H1 (cell line): ENCODE results near the gene PINLYP. TPM values are rescaled to one million over a fixed set of nuclear protein-coding genes. Genes with fewer than 3 reads are reported as not detected.

Experiments used
- CTCF ChIA-PET: fragments of 300-600 bp; sonication (Branson Sonifier 250); formaldehyde crosslinking; loops from one replicate; lab custom pipeline; 2021; ENCODE audit not compliant: partially characterized antibody; lab: Charles Lee
- POLR2A ChIA-PET: fragments of 300-600 bp; sonication (Branson Sonifier 250); formaldehyde crosslinking; loops from one replicate; lab custom pipeline; 2021; ENCODE audit warnings: inconsistent platforms; ENCODE audit not compliant: partially characterized antibody; lab: Charles Lee
- DNase-seq, 2 experiments: peaks; one replicate each; pipeline versions ENCODE4 v3.0.0 to v3.0.0-alpha.2; 2010 to 2022; ENCODE audit warnings: low spot score in 2 of 2, low read depth in 1 of 2, mixed read lengths in 1 of 2
- FAIRE-seq: peaks from 2 replicates; lab custom pipeline; 2011; peaks lifted over from hg19 to GRCh38; lab: Jason Lieb, UNC
- H2AFZ ChIP-seq: 2 replicates; pipeline ENCODE4 v1.8.1; 2012; ENCODE audit warnings: low read length, inconsistent platforms
- H2AK5ac ChIP-seq: 2 replicates; pipeline ENCODE4 v1.6.1; 2013; ENCODE audit warnings: low read depth, low read length
- H2BK120ac ChIP-seq: replicated peaks from 2 replicates; pipeline ENCODE3; 2013; ENCODE audit warnings: low read depth, low read length, inconsistent platforms
- H2BK12ac ChIP-seq: 2 replicates; pipeline ENCODE4 v1.6.1; 2013; ENCODE audit warnings: low read depth, low read length
- H2BK15ac ChIP-seq: 2 replicates; pipeline ENCODE4 v1.6.1; 2013; ENCODE audit warnings: low read length
- H2BK20ac ChIP-seq: 2 replicates; pipeline ENCODE4 v1.6.1; 2013; ENCODE audit warnings: low read length
- H2BK5ac ChIP-seq: 2 replicates; pipeline ENCODE4 v1.6.1; 2013; ENCODE audit warnings: low read depth, low read length
- H3K14ac ChIP-seq: 2 replicates; pipeline ENCODE4 v1.6.1; 2013; ENCODE audit warnings: inconsistent platforms; ENCODE audit not compliant: insufficient read length
- H3K18ac ChIP-seq: 2 replicates; pipeline ENCODE4 v1.6.1; 2013; ENCODE audit warnings: low read length; ENCODE audit errors: extremely low read depth
- H3K23ac ChIP-seq: 2 replicates; pipeline ENCODE4 v1.6.1; 2013; ENCODE audit warnings: inconsistent platforms; ENCODE audit not compliant: insufficient read length
- H3K23me2 ChIP-seq: 2 replicates; pipeline ENCODE4 v1.6.1; 2013; ENCODE audit warnings: low read depth, low read length
- H3K27ac ChIP-seq: 2 replicates; pipeline ENCODE4 v1.6.1; 2011; ENCODE audit warnings: low read depth, low read length, inconsistent platforms
- H3K27me3 ChIP-seq, 4 experiments: replicated peaks in 1 of 4; 1 replicate in 1 of 4; 2 replicates in 3 of 4; pipeline versions ENCODE4 v1.6.1 to v1.8.1; 2011 to 2013; ENCODE audit warnings: low read length in 3 of 4, mild to moderate bottlenecking in 3 of 4, inconsistent platforms in 2 of 4, mixed read lengths in 2 of 4, moderate library complexity in 1 of 4; ENCODE audit not compliant: control insufficient read depth in 3 of 4, insufficient read depth in 3 of 4; ENCODE audit errors: extremely low read depth in 1 of 4
- H3K36me3 ChIP-seq, 4 experiments: 2 replicates each; pipeline versions ENCODE4 v1.6.1 to v1.8.1; 2011 to 2013; ENCODE audit warnings: mild to moderate bottlenecking in 4 of 4, low read length in 3 of 4, moderate library complexity in 2 of 4, control low read depth in 1 of 4, inconsistent platforms in 1 of 4; ENCODE audit not compliant: insufficient read depth in 4 of 4, control insufficient read depth in 2 of 4
- H3K4ac ChIP-seq: replicated peaks from 2 replicates; pipeline ENCODE3; 2013; ENCODE audit warnings: low read length, low read depth, mixed read lengths, inconsistent platforms; ENCODE audit not compliant: insufficient read length
- H3K4me1 ChIP-seq, 4 experiments: replicated peaks in 1 of 4; 1 replicate in 1 of 4; 2 replicates in 3 of 4; pipeline versions ENCODE4 v1.6.1 to v1.8.1; 2011 to 2013; ENCODE audit warnings: low read length in 3 of 4, inconsistent platforms in 2 of 4, mixed read lengths in 1 of 4; ENCODE audit not compliant: insufficient read depth in 4 of 4, control insufficient read depth in 3 of 4
- H3K4me2 ChIP-seq, 2 experiments: 2 replicates each; pipeline versions ENCODE4 v1.6.1 to v1.8.1; 2011 to 2013; ENCODE audit warnings: low read depth in 2 of 2, low read length in 2 of 2, control low read depth in 1 of 2, inconsistent platforms in 1 of 2, mild to moderate bottlenecking in 1 of 2; ENCODE audit not compliant: insufficient read depth in 1 of 2
- H3K4me3 ChIP-seq, 4 experiments: fragments of 200-600, 300-600 bp in 1 of 4; sonication (generic), shearing (Covaris generic), sonication (Bioruptor Twin) in 1 of 4; 2 replicates each; pipeline versions ENCODE4 v1.5.1 to v1.8.1; 2011 to 2016; ENCODE audit warnings: low read length in 4 of 4, low read depth in 3 of 4, control low read depth in 2 of 4, inconsistent platforms in 2 of 4, mild to moderate bottlenecking in 2 of 4, mixed read lengths in 1 of 4, moderate library complexity in 1 of 4; ENCODE audit not compliant: insufficient read depth in 2 of 4; ENCODE audit errors: extremely low read depth in 1 of 4
- H3K56ac ChIP-seq: replicated peaks from 2 replicates; pipeline ENCODE3; 2013; ENCODE audit warnings: low read depth, mild to moderate bottlenecking, mixed read lengths, low read length, inconsistent platforms; ENCODE audit not compliant: insufficient read length
- H3K79me1 ChIP-seq: 2 replicates; pipeline ENCODE4 v1.6.1; 2013; ENCODE audit warnings: low read depth, low read length, control low read depth
- H3K79me2 ChIP-seq, 2 experiments: 2 replicates each; pipeline versions ENCODE4 v1.6.1 to v1.8.1; 2012 to 2013; ENCODE audit warnings: low read length in 2 of 2, mild to moderate bottlenecking in 2 of 2, inconsistent platforms in 1 of 2; ENCODE audit not compliant: insufficient read depth in 2 of 2, control insufficient read depth in 1 of 2
- H3K9ac ChIP-seq, 4 experiments: replicated peaks in 1 of 4; 1 replicate in 1 of 4; 2 replicates in 3 of 4; pipeline versions ENCODE4 v1.6.1 to v1.8.1; 2011 to 2013; ENCODE audit warnings: low read depth in 3 of 4, low read length in 3 of 4, control low read depth in 2 of 4, mild to moderate bottlenecking in 2 of 4, moderate library complexity in 2 of 4, inconsistent platforms in 1 of 4; ENCODE audit errors: extremely low read depth in 1 of 4
- H3K9me3 ChIP-seq, 2 experiments: 2 replicates each; pipeline versions ENCODE4 v1.6.1 to v1.8.1; 2012 to 2013; ENCODE audit warnings: mild to moderate bottlenecking in 2 of 2, moderate library complexity in 2 of 2, control low read depth in 1 of 2, inconsistent platforms in 1 of 2, low read depth in 1 of 2, low read length in 1 of 2, mixed read lengths in 1 of 2; ENCODE audit not compliant: insufficient read depth in 2 of 2
- H4K20me1 ChIP-seq, 2 experiments: replicated peaks in 1 of 2; 2 replicates each; pipeline versions ENCODE3 to v1.8.1; 2011 to 2013; ENCODE audit warnings: inconsistent platforms in 2 of 2, low read length in 2 of 2, mild to moderate bottlenecking in 1 of 2; ENCODE audit not compliant: insufficient read depth in 2 of 2, control insufficient read depth in 1 of 2
- H4K5ac ChIP-seq: 2 replicates; pipeline ENCODE4 v1.6.1; 2013; ENCODE audit warnings: low read length, low read depth, mixed read lengths, inconsistent platforms; ENCODE audit not compliant: insufficient read length
- H4K8ac ChIP-seq: 2 replicates; pipeline ENCODE4 v1.8.0; 2013; ENCODE audit warnings: mild to moderate bottlenecking, moderate library complexity, low read length, inconsistent platforms; ENCODE audit not compliant: insufficient read depth; ENCODE audit errors: extremely low read depth
- H4K91ac ChIP-seq: replicated peaks from 2 replicates; pipeline ENCODE3; 2013; ENCODE audit warnings: low read length, mixed read lengths, inconsistent platforms; ENCODE audit not compliant: insufficient read length
- EP300 ChIP-seq, 2 experiments: IDR thresholded peaks; 1 replicate in 1 of 2; 2 replicates in 1 of 2; pipeline ENCODE4 v1.6.1; 2011 to 2012; ENCODE audit warnings: low read depth in 2 of 2, low read length in 2 of 2, mild to moderate bottlenecking in 2 of 2, borderline replicate concordance in 1 of 2, inconsistent platforms in 1 of 2, moderate library complexity in 1 of 2
- GTF2F1 ChIP-seq: IDR thresholded peaks from 2 replicates; pipeline ENCODE4 v1.6.1; 2012; ENCODE audit warnings: low read depth, low read length, improper control_type of control experiment, borderline replicate concordance
- KDM1A ChIP-seq: fragments of 200-600, 300-600 bp; sonication (generic); IDR thresholded peaks from 2 replicates; pipeline ENCODE4 v1.7.1; 2016; ENCODE audit warnings: mild to moderate bottlenecking, low read length, borderline replicate concordance
- WGBS, 2 experiments: shearing (Covaris generic) in 1 of 2; methylation state at CpG; one replicate each; pipeline versions ENCODE4 v1.1.6 to v1.1.7; 2013 to 2015; ENCODE audit warnings: low lambda C conversion rate in 2 of 2, mixed read lengths in 2 of 2, inconsistent platforms in 1 of 2, low coverage in 1 of 2, missing lambda C conversion rate in 1 of 2; ENCODE audit not compliant: insufficient replicate concordance in 2 of 2, insufficient coverage in 1 of 2, insufficient read length in 1 of 2; ENCODE audit errors: extremely low coverage in 1 of 2, missing lambda C conversion rate in 1 of 2; 5-methylcytosine and 5-hydroxymethylcytosine counted together
- polyA plus RNA-seq, 7 experiments: library from polyadenylated mRNA; depleted of rRNA in 3 of 7; stranded (reverse) in 5 of 7; unstranded in 2 of 7; fragments of >200 nt in 5 of 7; fragments of 200-250 nt in 2 of 7; gene quantifications; 1 replicate in 5 of 7; 2 replicates in 1 of 7; 4 replicates in 1 of 7; pipeline versions ENCODE4 v1.2.1 to v1.2.3, GENCODE V29; 2011 to 2013; ENCODE audit warnings: missing spikeins in 2 of 7, mixed read lengths in 2 of 7
- total RNA-seq: library from RNA; stranded (reverse); fragmentation: NEBNext Ultra II Directional; extraction: Animal tissue kit (Norgen Biotek cat#: 25700); gene quantifications from 2 replicates; pipeline ENCODE4 v1.2.1, GENCODE V29; 2021
- TF ChIP-seq, protein P1 (sequence below): IDR thresholded peaks from 2 replicates; pipeline ENCODE4 v1.6.1; 2011; ENCODE audit warnings: low read depth, mild to moderate bottlenecking, low read length; ENCODE audit not compliant: insufficient read depth

The PINLYP gene
- total and polyA plus RNA-seq, 2 of the 8 experiments (the other 6 are each of a cell fraction or from before 2014, with no cell fraction given) = 7.5 to 31.3 TPM

DNA sequence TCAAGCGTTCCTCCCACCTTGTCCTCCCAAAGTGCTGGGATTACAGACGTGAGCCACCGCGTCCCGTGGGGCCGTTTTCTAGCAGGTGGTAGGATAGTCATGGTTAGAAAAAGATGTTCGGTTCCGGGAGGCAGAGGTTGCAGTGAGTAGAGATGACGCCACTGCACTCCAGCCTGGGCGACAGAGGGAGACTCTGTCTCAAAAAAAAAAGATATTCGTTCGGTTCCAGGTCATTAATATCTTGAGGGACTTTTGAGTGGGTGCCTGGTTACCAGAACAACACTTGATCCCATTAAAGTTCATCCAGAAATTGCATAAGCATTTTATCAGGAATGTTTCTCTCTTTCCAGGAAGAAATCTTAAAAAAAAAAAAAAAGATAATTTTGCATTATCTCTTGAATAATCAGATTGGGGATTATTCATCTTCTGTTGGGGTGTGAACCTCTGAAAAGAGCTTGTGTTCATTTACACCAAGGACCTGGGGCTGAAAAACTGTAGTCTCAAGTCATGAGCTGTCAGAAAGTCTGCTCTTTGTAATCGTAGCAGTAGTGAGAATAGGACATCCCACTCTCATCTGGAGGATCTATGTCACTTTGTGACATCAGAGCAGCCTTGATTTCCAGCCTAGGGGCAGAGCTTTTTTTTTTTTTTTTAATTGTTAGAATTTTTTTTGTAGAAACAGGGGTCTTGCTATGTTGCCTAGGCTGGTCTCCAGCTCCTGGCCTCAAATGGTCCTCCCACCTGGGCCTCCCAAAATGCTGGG, 47.6 kb upstream of the PINLYP start:
- H3K36me3 ChIP-seq = no peaks in the 10 kb centered on the region
- peaks cover 0 to 15% (median 6%) of the 10 kb centered on the region in 4 experiments; a peak in 6 of 7 replicates for H3K4me1 ChIP-seq
- H4K91ac ChIP-seq = no peak overlapping the region
- H3K27ac ChIP-seq = no peak overlapping the region
- no peak overlapping the region for H3K4me3 ChIP-seq
- no peaks in the 10 kb centered on the region for H4K20me1 ChIP-seq
- TF ChIP-seq, protein P1, sequence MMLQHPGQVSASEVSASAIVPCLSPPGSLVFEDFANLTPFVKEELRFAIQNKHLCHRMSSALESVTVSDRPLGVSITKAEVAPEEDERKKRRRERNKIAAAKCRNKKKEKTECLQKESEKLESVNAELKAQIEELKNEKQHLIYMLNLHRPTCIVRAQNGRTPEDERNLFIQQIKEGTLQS = no peak
- no peak for TF ChIP-seq KDM1A
- no peak for TF ChIP-seq EP300 (IDR thresholded peaks at IDR 0.05; ENCODE audit: borderline replicate concordance in 1 of 2, low read depth in 2 of 2, low read length in 2 of 2)
- no peak for TF ChIP-seq GTF2F1
- ChIA-PET POLR2A (interaction anchor here (1.2 to 1.5 kb wide), 3 partner anchors 26 to 68 kb away, joined by 3 to 4 read pairs (median 4); partner anchors contain the start of genes IRGQ and ZNF576), CTCF (interaction anchor here (1.0 to 1.8 kb wide), 6 partner anchors 8 to 140 kb away, joined by 3 to 11 read pairs (median 4); partner anchors contain the start of gene IRGQ)
- H4K8ac ChIP-seq = no peak overlapping the region
- H3K4me2 ChIP-seq = peak overlapping the region in 1 of 2 experiments; percentile 82; a peak in 2 of 4 replicates
- DNase-seq = no peak
- H3K79me2 ChIP-seq = no peaks in the 10 kb centered on the region
- H3K27me3 ChIP-seq = peaks cover 2 to 14% (median 10%) of the 10 kb centered on the region in 4 experiments
- no peak overlapping the region for H3K23ac ChIP-seq
- no peak overlapping the region for H3K9ac ChIP-seq
- FAIRE-seq = no peak
- H3K18ac ChIP-seq = no peak overlapping the region
- no peak overlapping the region for H4K5ac ChIP-seq
- no peaks in the 10 kb centered on the region for H3K79me1 ChIP-seq
- H2BK15ac ChIP-seq = no peak overlapping the region
- H3K23me2 ChIP-seq = peaks cover 21% of the 10 kb centered on the region
- H2BK12ac ChIP-seq = no peak overlapping the region
- H3K4ac ChIP-seq = no peak overlapping the region
- H2BK20ac ChIP-seq = no peak overlapping the region
- H2AK5ac ChIP-seq = no peak overlapping the region
- H3K9me3 ChIP-seq = no peaks in the 10 kb centered on the region; a peak in 1 of 4 replicates
- H3K56ac ChIP-seq = no peak overlapping the region
- WGBS, 2 experiments = 71% methylated on average over 13 of the region's 13 CpGs; no CpG with 5 or more reads in 1 of the 2 experiments
- H2AFZ ChIP-seq = no peak overlapping the region
- H2BK5ac ChIP-seq = no peak overlapping the region
- no peak overlapping the region for H2BK120ac ChIP-seq
- no peak overlapping the region for H3K14ac ChIP-seq
